Activated T-cell treated with anti-CD3 and anti-CD28 coated beads for 1 hour (primary cell): ENCODE data around the gene TMEFF2.

Source experiments
- DNase-seq: peaks from one replicate; pipeline ENCODE4 v3.0.0-alpha.2; 2020; ENCODE audit warnings: low read depth

The TMEFF2 gene

GRCh38 chr2:192068966-192069365 is 125.8 kb downstream of the TMEFF2 start:
- no peak for DNase-seq

DNA sequence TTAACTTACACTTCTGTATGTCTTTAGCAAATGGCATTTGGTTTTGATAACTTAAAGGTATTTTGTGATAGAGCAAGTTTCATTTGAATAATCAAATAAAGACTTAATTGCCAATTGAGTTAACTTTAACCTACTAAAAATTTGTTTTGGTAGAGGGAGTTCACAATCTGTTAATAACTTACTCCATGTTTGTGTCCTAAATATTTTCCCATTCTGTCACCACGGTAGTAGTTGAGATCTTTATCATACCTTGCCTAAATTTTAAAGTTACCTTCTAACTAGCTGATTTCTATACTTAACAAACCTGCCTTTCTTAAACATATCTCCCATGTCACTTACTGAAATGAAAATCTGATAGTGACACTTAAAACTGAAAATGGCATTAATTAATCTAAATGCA is 127.1 kb downstream of the TMEFF2 start:
- no peak for DNase-seq

DNA sequence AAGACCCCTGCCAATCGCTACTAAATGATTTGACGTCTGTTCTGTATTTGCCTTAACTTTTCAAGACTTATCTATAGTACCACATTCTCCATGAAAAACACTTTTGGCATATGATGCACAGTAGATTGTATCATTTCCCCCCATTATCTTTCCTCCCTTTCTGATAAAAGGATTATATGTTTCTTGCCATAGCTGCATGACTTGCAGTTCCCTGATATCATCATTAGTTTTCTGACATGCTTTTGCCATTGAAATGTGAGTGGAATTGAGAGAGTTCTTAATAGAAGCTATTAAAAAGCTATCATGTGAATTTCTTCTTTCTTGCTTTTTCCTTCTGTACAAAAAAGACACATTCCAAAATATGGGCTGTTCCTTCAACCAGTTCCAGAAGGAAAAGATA is 130.3 kb downstream of the TMEFF2 start:
- DNase-seq: no peak

DNA sequence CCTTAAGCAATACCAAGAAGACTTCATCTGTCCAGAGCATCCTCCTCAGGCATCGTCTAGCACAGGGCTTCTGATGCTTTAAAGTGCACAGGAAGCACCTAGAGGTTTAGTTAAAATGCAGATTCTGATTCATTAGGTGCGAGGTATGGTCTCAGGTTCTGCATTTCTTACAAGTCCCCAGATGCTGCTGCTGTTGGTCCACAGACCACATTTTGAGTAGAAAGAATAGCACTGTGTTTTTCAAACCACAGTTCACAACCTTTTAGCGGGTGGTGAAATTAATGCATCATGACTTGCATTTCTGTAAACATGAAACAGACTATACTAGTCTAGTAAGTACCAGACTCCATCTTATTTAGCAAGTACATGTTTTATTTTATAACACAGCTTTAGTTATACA is 134.6 kb downstream of the TMEFF2 start:
- DNase-seq: no peak

DNA sequence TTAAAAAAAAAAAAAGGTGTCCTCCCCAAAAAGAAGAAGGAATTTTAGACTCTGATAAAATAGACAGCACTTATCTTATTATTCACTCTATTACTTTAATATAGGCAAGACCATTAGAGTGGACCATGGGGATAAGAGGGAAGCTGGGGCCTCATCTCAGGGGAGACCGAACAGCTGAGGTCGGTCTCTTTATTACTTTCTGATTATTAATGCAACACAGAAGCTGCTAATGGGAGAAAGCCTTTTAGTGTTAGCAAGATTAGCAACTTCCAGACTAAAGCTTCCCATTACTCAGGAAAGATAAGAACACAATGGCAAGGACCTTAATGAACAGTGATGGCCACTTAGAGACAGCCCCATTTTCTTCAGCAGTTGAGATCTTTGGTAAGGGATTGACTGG is 135.5 kb downstream of the TMEFF2 start:
- DNase-seq: no peak

GRCh38 chr2:192053921-192054320 is 140.8 kb downstream of the TMEFF2 start:
- DNase-seq: no peak

- DNase-seq: no peak
Measured at GRCh38 chr2:192051533-192051932, 143.2 kb downstream of the TMEFF2 start.

DNA sequence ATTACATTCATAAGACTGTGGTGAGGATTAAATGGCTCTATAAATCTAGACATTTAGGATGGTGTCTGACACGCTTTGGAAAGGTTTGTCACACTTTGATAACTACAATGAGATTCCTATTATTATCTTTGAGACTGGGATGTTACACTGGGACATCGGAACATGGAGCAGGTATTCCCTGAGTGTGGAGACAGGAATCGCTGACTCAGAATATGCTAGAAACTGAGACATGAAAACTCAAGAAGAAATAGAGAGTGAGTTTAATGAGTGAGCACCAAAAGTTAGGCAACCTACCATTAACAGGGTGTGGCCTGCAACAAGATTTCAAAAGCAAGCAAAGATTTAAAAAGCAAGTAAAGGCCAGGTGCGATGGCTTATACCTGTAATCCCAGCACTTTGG is 145.4 kb downstream of the TMEFF2 start:
- no peak for DNase-seq

DNA sequence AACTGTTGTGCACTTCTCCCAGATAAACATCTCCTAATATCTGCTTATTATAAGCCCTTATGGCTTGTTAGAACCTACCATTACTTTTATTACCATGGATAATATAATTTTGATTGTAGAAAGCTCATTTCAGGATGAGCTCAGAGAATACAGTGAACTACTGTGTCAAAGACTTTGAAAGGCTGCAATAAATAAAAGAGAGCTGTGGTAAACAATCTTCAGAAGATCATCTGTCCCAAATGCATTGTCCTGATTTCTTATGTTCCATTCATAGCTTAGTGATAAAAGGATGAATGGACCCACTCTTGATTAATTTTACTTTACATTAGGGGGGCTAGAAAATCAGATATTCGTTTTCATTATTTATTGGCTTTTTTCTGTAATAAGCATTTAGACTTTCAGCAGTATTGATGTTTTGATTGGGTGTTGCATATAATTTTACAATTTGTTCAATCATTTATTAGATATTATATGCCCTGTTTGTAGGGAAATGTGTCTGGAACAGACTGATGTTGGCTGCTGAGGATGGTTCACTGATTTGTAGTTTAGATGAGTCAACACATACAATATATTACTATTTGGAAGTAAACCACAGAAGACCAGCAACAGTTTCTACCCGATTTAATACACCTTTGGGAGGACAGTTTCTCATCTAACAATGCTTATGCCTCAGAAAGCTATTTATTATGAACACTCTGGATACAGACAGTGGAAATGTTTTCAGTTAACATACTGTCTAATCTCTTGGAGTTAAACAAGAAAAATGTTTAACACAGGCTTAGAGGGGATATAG is 147.2 kb downstream of the TMEFF2 start:
- no peak for DNase-seq

DNA sequence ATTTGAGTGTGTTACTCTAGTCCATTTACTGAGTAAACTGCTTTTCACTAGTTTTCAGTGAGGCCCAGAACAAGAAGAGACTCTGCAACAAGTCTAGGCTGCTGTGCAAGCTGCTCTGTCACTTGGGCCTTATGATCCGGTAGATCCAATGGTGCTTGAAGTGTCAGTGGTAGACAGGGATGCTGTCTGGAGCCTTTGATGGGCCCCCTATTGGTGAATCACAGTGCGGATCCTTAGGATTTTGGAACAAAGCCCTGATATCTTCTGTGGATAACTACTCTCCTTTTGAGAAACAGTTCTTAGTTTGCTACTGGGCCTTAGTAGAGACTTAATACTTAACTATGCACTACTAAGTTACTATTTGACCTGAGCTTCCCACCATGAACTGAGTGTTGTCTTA is 150.2 kb downstream of the TMEFF2 start:
- no peak for DNase-seq

GRCh38 chr2:192043216-192043870 is 151.4 kb downstream of the TMEFF2 start:
- no peak for DNase-seq

DNA sequence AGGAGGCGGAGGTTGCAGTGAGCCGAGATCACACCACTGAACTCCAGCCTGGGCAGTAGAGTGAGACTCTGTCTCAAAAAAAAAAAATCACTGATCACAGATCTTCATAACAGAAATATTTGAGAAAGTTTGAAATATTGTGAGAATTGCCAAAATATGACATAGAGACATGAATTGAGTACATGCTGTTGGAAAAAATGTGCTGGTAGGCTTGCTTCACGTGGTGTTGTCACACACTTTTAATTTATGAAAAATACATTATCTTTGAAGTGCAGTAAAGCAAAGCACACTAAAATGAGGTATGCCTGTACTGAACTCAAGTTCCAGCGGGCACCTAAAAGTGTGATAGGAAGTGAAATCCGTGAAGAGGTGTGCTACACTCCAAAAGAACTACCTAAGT is 152.6 kb downstream of the TMEFF2 start:
- DNase-seq: no peak

DNA sequence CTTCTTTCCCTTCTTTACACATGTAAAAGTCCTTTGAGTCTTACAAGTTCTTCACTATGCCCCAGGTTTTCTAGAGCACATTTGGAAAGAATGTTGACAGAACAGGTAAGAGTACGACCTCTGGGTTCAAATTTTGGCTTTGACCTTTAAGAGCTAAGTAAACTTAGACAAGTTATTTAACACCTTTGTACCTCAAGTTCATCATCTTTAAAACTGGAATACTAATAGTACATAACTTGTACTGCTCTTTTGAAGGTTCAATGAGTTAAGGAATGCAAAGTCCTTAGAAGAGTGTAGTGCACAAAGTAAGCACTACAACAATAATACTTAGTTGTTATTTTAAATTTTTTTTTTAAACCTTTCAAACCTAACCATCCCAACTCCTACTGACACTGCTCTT is 156.6 kb downstream of the TMEFF2 start:
- DNase-seq: no peak

- DNase-seq: no peak
Measured at GRCh38 chr2:192035731-192036442, 158.8 kb downstream of the TMEFF2 start.

DNA sequence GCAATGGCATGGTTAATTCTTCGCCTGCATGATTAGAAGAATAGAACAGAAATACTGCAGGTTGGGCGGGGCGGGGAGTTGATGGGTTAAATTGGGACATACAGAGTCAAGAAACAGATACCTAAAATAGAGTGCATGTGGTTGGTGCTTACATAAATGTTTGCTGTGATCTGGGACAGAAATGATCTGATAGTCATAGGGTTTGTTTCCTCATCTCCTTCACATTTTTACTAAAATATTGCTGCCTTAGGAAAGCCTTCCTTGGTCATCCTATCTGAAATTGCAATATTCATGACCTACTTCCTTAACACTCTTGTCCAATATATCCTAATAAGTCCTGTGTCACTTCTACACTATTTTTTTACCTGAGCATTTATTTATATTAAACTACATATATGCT is 163.9 kb downstream of the TMEFF2 start:
- no peak for DNase-seq

DNA sequence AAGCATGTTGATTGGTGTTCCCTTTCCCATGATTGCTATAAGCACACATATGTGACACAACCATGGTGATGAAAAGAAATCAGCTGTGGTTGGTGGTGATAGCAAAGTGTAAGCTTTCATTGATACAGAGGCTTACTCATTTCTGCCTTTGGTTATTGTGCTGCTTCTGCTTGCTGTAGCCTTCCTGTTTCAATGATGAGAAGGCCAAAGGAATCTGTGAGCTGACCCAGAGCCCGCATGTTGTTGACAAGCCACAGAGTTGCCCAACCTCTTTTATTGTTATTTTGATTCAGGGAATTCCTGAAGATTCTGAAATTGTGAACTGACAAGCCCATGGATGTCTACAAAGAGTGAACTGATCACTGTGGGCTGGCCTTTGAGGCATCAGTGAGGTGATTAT is 164.4 kb downstream of the TMEFF2 start:
- DNase-seq: no peak

DNA sequence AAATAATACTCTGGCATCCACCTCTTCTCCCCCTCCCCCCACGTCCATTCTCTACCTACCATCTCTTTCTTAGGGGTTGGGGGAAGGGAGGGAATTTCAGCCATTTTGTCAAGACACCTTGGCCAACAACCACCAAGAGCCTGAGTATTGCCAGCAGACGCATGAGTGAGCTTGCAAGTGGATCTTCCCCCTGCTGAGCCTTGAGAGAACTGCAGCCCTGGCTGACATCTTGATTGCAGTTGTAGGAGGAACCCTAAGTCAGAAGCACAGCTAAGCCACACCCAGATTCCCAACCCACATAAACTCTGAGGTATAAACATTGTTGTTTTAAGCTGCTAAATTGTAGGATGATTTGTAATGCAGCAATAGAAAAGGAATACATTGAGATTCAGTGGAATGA is 165.6 kb downstream of the TMEFF2 start:
- no peak for DNase-seq

DNA sequence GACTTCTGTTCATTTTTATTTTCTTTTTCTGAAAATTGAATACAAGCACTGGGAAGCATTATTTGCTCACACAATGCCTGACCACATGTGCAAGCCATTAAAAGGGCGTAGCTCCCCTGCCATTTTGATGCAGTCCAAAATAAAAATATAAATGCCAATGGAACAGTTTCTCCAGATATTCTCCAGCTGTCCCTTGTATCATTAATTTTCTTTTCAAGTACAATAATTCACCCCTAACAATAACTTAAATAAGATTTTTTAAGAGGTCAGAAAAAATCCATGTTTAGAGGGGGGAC is 168.0 kb downstream of the TMEFF2 start:
- DNase-seq: no peak

GRCh38 chr2:192026059-192026824 is 168.5 kb downstream of the TMEFF2 start:
- no peak for DNase-seq

- DNase-seq: no peak
Measured at GRCh38 chr2:192025637-192026036, 169.1 kb downstream of the TMEFF2 start.

- DNase-seq: no peak
Measured at GRCh38 chr2:192023006-192023405, 171.7 kb downstream of the TMEFF2 start.

DNA sequence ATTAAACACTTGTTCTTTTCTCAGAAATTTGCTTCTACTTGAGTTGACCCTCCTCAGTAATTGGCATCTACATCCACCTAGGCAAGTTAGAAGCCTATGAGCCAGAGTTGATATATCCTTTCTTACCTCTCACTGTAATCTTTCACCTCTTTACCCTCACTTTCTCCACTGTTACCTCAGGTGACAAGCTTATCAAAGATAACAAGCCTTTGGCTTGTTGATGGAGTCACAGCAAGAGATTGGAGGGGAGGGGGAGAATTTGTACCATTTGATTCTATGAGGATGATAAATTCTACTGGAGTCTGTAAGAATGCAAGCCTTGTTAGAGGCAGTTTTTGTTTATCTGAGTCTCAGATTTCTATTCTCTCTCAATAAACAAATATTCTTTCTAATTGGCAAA is 176.9 kb downstream of the TMEFF2 start:
- DNase-seq: no peak

GRCh38 chr2:192016265-192016664 is 178.5 kb downstream of the TMEFF2 start:
- no peak for DNase-seq
